Ovary (tissue), 9 donors: ENCODE results near the gene GGT6. TPM values are rescaled to one million over a fixed set of nuclear protein-coding genes. Genes with fewer than 3 reads are reported as not detected.

Experiments used
- DNase-seq, 5 donors: peaks; one replicate each; pipeline ENCODE4 v3.0.0-alpha.2; 2019 to 2020
- H3K27ac ChIP-seq, 2 donors: fragments of 200-600 bp; one replicate each; pipeline versions ENCODE4 v1.5.1 to v1.8.0; 2019 to 2022
- H3K27me3 ChIP-seq: fragments of 200-600 bp; one replicate; pipeline ENCODE4 v1.8.0; 2022
- H3K36me3 ChIP-seq: fragments of 200-600 bp; sonication (generic); one replicate; pipeline ENCODE4 v1.5.1; 2019
- H3K4me1 ChIP-seq: one replicate; pipeline ENCODE4 v1.8.1; 2013; ENCODE audit warnings: mild to moderate bottlenecking, moderate library complexity; ENCODE audit not compliant: insufficient read depth
- H3K4me3 ChIP-seq: fragments of 200-600 bp; sonication (generic); one replicate; pipeline ENCODE4 v1.5.1; 2017
- H3K9me3 ChIP-seq, 2 donors: fragments of 200-600 bp in 1 of 2; sonication (generic) in 1 of 2; one replicate each; pipeline versions ENCODE4 v1.5.1 to v1.8.1; 2013 to 2019; ENCODE audit warnings: mild to moderate bottlenecking in 1 of 2, moderate library complexity in 1 of 2
- EP300 ChIP-seq: sonication (generic); formaldehyde crosslinking; IDR thresholded peaks from one replicate; pipeline ENCODE4 v1.6.1; 2017; ENCODE audit warnings: antibody characterized with exemption
- POLR2A ChIP-seq: fragments of 450-650 bp; IDR thresholded peaks from one replicate; pipeline ENCODE4 v1.6.1; 2017; ENCODE audit warnings: antibody characterized with exemption, mild to moderate bottlenecking, moderate library complexity
- WGBS, 3 donors: extraction: QIAGEN DNeasy Blood & Tissue Kit in 1 of 3; methylation state at CpG; one replicate each; pipeline versions ENCODE4 v1.1.5 to v1.1.7; 2013 to 2017; 5-methylcytosine and 5-hydroxymethylcytosine counted together
- intact Hi-C, 4 donors: fragments of 100-400 bp; cut with DNase I; formaldehyde crosslinking; loops; one replicate each; pipeline versions ENCODE4 v1.11.0 to v1.15.1; 2022 to 2023
- polyA plus RNA-seq, 2 donors: library from polyadenylated mRNA; stranded (reverse); fragments of 200-250 nt in 1 of 2; fragments of 350-450 nt in 1 of 2; fragmentation: Illumina TruSeq in 1 of 2; extraction: RNeasy Lipid Tissue Mini Kit (QIAGEN cat#74804) in 1 of 2; gene quantifications; one replicate each; pipeline ENCODE4 v1.2.3, GENCODE V29; 2013 to 2014
- total RNA-seq, 7 donors: library from RNA; depleted of rRNA in 2 of 7; stranded (reverse); fragments of >200 nt in 2 of 7; fragmentation: NEBNext Ultra II Directional in 3 of 7; extraction: Animal tissue kit (Norgen Biotek cat#: 25700) in 3 of 7; gene quantifications; one replicate each; pipeline versions ENCODE4 v1.1.0 to v1.2.4, GENCODE V29; 2016 to 2023
- TF ChIP-seq, protein P1 (sequence below), 3 donors: fragments of 450-650 bp in 2 of 3; fragments of 200-600 bp in 1 of 3; IDR thresholded peaks; one replicate each; pipeline versions ENCODE4 v1.5.1 to v1.8.0; 2016 to 2022; ENCODE audit warnings: antibody characterized with exemption in 3 of 3, mild to moderate bottlenecking in 1 of 3
- donor health status: DM: no; HTN: no; CAD: no; lungs with moderate emphysema.
- donor health status: DM: no; HTN: no; CAD: no.
- donor health status: Bipolar disorder and iron deficiency.
- donor health status: DM: yes; HTN: yes; CAD: no.
- donor health status: DM: no; HTN: no; CAD: no.
- donor health status: DM: yes; HTN: yes; CAD: no.

The GGT6 gene
- total and polyA plus RNA-seq, 9 donors = 0.08 to 31.5 (median 1.1) TPM

GRCh38 chr17:4573115-4573514 is 12.7 kb upstream of the GGT6 start:
- Histone ChIP-seq H3K4me3 (no peak overlapping the region), H3K9me3 (no peaks in the 10 kb centered on the region), H3K36me3 (no peaks in the 10 kb centered on the region), H3K4me1 (no peaks in the 10 kb centered on the region), H3K27me3 (no peaks in the 10 kb centered on the region), H3K27ac (no peak overlapping the region)
- no peak for DNase-seq
- WGBS, 3 donors = 48 to 51% (median 48%) methylated on average over 4 of the region's 4 CpGs
- intact Hi-C loops = no loop called here
- TF ChIP-seq, protein P1, sequence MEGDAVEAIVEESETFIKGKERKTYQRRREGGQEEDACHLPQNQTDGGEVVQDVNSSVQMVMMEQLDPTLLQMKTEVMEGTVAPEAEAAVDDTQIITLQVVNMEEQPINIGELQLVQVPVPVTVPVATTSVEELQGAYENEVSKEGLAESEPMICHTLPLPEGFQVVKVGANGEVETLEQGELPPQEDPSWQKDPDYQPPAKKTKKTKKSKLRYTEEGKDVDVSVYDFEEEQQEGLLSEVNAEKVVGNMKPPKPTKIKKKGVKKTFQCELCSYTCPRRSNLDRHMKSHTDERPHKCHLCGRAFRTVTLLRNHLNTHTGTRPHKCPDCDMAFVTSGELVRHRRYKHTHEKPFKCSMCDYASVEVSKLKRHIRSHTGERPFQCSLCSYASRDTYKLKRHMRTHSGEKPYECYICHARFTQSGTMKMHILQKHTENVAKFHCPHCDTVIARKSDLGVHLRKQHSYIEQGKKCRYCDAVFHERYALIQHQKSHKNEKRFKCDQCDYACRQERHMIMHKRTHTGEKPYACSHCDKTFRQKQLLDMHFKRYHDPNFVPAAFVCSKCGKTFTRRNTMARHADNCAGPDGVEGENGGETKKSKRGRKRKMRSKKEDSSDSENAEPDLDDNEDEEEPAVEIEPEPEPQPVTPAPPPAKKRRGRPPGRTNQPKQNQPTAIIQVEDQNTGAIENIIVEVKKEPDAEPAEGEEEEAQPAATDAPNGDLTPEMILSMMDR (IDR thresholded peaks at IDR 0.05) = no peak
- TF ChIP-seq EP300 = no peak
- TF ChIP-seq POLR2A = no peak

- H3K27me3 ChIP-seq = no peaks in the 10 kb centered on the region
- no peaks in the 10 kb centered on the region for H3K36me3 ChIP-seq
- WGBS, 3 donors = 72 to 83% (median 75%) methylated on average over 9 of the region's 9 CpGs
- H3K4me1 ChIP-seq = no peaks in the 10 kb centered on the region
- DNase-seq = no peak
- TF ChIP-seq EP300 (no peak), POLR2A (no peak)
- TF ChIP-seq, protein P1 (IDR thresholded peaks at IDR 0.05) = no peak
- intact Hi-C loops = no loop called here
- H3K27ac ChIP-seq = no peak overlapping the region
- no peak overlapping the region for H3K4me3 ChIP-seq
- no peaks in the 10 kb centered on the region for H3K9me3 ChIP-seq
Observed at GRCh38 chr17:4572131-4572530, 11.8 kb upstream of the GGT6 start.

DNA sequence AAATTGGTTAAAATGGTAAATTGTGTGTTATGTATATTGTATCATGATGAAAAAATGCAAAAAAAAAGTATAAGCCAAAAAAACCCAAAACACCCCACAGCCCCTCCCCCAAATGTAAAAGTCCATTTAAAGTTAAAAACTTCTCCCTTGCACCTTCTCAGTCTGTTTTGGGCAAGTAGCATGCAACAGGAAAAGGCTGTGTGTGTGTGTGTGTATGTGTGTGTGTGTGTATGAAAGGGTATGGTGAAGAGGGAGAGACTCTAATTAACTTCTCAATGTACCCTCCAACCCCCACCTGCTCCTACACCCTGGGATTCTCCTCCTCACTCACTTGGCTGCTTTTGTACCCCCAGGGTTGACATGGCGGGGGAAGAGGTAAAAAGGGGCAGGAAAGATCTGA is 9.2 kb upstream of the GGT6 start:
- Histone ChIP-seq H3K36me3 (no peaks in the 10 kb centered on the region), H3K4me3 (no peak overlapping the region), H3K4me1 (no peaks in the 10 kb centered on the region), H3K27ac (no peak overlapping the region), H3K9me3 (no peaks in the 10 kb centered on the region), H3K27me3 (no peaks in the 10 kb centered on the region)
- TF ChIP-seq EP300 (no peak), POLR2A (no peak)
- TF ChIP-seq, protein P1 (IDR thresholded peaks at IDR 0.05) = no peak
- DNase-seq = no peak
- WGBS, 3 donors = 61 to 100% (median 100%) methylated on average over 1 of the region's 1 CpG
- intact Hi-C loops = loop anchor here in 1 of 4 donors (5.0 kb wide), 1 partner anchor 58 kb away; no protein-coding TSS in a partner anchor

- 17 to 24% (median 22%) methylated on average over 5 of the region's 5 CpGs for WGBS, 3 donors
- Histone ChIP-seq H3K27ac (no peak overlapping the region), H3K36me3 (no peaks in the 10 kb centered on the region), H3K4me3 (no peak overlapping the region), H3K9me3 (no peaks in the 10 kb centered on the region), H3K27me3 (no peaks in the 10 kb centered on the region), H3K4me1 (no peaks in the 10 kb centered on the region)
- intact Hi-C loops = loop anchor here in 3 of 4 donors (2.0 to 5.0 kb wide), 2 partner anchors 58 to 61 kb away; no protein-coding TSS in a partner anchor
- DNase-seq = peak in 4 of 5 donors; percentile 65 to 75 (median 68)
- TF ChIP-seq, protein P1 (IDR thresholded peaks at IDR 0.05) = peak; percentile 73 to 80 (median 75)
- no peak for TF ChIP-seq EP300
Observed at GRCh38 chr17:4566785-4567184, 6.4 kb upstream of the GGT6 start.
